A172 (cell line): ENCODE data around the gene SYNE3. TPM values are rescaled to one million over a fixed set of nuclear protein-coding genes. Genes with fewer than 3 reads are reported as not detected.
A peak's percentile ranks its signal among the peaks of the same experiment; 100 is the strongest.

Experiments used
- DNase-seq: peaks from one replicate; pipeline ENCODE4 v3.0.0-alpha.2; 2015; ENCODE audit warnings: low spot score
- total RNA-seq: library from RNA; depleted of rRNA; stranded (reverse); fragments of >200 nt; shearing (Covaris generic); gene quantifications from 2 replicates; pipeline ENCODE4 v1.2.3, GENCODE V29; 2014

Gene SYNE3
- total RNA-seq, 1 experiment from 2014 or later = 0.91 TPM

DNA sequence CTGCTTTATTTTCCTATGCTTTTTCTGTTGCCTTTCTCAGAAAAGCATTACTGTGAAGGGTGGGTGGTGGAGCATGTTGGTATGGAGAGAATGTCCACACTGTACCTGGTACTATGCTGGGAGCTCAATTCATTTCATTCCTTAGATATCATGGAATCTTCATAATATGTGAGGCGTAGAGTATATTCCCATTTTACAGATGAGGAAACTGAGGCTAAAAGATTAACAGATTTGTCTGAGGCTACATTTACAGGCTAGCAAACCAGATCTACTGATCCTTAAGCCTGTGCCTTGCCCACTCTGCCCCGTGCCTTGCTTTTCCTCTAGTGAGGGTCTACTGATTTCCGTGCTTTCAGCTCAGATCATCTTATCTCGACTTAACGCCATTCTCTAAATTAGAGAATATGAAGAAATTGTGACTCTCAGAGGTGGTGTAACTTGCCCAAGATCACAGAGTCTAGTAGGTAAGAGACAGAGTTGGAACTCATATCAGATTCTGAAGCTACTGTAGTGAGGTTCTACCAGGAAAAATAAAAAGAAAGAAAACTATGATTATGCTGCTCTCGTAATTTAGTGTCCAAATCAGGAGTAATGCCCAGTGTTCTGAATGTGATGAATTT, 23.9 kb upstream of the SYNE3 start:
- no peak for DNase-seq

DNA sequence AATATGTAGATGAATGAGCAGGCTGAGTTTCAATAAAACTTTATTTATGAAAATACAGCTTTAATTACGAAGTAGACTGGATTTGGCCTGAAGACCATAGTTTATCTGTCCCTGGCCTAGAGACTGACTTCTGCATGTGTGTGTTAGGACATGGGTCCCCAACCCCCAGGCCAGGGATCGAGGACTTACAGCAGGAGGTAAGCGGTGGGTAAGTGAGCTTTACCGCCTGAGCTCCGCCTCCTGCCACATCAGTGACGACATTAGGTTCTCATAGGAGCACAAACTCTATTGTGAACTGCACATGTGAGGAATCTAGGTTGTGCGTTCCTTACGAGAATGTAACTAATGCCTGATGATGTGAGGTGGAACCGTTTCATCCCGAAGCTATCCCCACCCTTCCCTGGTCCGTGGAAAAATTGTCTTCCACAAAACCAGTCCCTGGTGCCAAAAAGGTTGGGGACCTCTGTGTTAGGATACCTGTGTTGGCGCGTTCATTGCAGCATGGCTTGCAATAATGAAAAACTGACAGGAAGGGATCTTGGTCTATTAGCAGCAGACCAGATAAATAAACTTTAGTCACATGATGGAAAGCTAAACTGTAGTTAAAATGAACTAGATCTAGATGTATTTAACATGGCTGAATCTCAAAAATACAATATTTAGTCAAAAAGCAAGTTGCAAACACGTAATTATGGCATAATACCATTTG, 22.5 kb upstream of the SYNE3 start:
- no peak for DNase-seq

DNA sequence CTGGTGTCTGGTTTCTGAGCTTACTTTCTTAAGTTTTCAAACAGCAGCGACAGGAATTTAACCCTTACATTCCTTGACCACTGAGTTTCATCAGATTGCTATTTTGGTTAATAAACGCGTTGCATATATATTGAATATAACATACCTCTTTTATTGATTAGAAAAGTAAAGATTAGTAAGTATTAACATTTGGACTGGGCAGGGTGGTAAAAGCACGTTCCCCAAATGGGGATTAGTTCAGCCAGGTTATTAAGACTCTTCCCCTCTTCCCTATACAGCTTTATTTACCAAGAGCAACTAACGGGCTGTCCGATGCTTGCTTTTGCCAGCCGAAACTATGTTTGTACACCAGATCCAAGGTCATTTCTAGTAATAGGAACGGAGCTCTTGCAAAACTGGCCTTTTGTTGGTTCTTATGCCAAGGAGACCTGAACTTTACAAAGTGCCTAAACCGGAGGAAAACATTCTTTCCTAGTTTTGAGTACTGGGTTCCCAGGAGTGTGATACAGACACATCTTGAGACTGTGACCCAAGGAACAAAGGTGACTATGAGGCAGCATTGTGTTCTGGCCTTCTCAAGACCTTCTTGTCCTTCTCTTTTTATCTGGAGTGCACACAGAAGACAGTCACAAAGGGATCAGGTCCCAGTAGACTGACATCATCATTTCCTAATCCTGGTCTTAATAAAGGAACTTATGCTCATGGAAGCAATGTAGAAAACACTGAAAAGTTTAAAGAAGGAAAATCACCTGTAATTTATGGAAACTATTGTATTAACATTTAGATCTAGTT, 21.0 kb upstream of the SYNE3 start:
- no peak for DNase-seq

DNA sequence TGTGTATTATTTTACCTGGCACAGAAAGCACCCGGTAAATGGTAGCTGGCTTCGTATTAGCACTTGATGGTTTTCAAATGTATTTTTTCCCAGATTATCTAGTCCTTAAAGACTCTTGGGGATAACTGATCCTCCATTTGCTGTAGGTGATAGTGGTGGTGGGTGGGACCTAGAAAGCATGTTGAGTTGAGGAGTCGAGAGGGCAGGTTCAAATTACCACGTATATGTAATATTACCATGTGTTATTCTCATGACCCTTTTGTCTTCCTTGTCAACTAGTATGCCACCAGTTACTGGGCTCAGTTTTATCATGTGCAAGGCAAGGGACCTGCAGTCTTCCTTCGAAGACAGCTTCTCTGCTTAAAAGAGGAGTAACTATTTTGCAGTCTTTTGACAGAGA, 20.2 kb upstream of the SYNE3 start:
- no peak for DNase-seq

DNA sequence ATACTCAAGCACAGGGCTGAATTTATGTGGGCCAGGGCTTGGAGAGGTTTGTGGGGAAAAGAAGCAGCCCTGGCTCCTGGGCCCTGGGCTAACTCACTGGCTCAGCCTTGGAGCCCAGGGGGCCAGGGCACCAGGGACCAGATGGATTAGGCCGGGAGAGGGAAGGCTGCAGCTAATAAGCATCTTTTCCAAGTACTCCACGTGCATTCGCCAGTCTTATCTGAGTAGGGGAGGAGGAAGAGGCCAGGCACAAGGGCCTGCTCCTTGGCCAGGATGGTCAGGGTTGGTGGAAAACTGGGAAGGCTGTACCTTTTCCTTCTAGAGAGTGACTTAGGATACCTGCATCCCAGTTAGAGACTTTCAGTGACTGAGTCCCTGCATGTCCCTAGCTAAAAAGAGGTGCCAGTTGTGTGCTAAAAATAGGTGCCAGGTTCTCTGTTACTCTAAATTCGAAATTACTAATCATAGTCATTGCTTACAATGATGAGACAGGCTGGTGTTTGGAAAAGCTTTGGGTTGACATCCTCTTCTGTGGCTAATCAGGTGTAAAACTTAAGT, 19.7 kb upstream of the SYNE3 start:
- DNase-seq = no peak

DNA sequence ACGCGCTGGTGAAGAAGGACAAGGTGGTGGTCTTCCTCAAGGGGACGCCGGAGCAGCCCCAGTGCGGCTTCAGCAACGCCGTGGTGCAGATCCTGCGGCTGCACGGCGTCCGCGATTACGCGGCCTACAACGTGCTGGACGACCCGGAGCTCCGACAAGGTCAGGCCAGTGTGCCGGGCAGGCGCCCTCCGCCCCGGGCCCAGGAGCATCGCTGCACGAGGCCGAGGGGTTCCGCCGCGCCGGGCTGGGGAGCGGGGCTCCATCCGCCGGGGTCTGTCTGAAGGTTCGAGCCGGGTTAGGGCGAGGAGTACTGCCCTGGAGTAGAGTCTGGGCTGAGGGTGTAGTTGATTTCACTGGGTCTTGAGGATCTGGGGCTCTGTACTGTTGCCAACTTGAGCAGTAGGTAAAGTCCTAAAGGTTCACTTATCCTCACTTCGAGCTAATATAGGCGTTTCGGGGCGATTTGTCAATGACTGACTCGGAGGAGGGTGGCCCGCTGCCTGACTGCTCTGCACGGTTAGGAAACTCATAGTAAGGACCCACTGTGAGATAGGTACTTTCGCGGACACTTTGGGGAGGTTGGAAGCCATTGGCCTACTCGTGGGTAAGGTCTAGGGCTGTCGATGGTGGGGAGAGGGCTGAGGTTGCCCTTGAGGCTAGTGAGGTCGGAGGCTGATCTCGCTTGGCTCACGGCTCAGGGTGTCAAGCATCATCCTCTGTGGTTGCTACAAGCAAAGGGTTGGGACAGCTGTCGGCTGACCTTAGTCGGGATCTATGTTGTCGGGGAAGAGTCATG, 19.0 kb upstream of the SYNE3 start:
- no peak for DNase-seq

DNA sequence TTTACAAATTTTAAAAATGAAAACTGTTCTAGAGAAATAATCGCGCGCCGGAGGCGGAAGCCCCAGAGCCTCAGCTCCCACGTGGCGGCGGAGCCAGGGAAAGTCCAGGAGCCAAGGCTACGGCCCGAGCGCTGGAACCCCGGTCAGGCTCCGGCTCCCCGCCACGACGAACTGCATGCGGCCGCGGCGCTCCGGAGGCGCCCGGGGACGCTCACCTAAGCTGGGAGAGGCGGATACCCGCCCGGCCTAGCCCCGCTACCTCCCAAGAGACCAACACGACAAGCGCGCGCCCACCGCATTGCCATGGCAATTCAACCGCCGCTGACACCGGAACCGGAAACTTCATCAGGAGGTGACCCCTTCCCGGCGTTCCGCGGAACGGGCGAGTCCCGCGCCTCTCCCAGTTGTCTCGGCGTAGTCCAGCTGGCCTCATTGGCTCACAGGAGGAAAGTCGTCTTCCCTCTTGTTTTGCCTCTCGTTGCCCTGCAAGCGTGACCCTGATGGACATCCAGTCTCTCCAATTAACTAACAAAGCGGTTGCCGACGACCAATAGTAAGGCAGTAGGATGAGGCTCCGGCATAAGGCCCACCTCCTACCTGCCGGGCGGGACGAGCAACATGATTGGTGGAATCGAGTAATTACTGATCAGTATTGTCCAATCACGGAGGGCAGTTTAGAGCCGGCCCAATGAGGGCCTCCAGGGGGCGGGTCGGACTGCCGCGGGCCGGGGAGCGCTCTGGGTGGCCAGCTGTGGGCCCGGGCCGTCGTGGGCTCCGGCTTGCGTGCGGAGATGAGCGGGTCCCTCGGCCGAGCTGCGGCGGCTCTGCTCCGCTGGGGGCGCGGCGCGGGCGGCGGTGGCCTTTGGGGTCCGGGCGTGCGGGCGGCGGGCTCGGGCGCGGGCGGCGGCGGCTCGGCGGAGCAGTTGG, 18.1 kb upstream of the SYNE3 start, which contains the start of gene GLRX5:
Gene GLRX5, plus strand, starts transcription at position 752 of the 927 bp plus-strand sequence. Its CDS starts 40 bp downstream, at position 792.
- peak; percentile 97 for DNase-seq

DNA sequence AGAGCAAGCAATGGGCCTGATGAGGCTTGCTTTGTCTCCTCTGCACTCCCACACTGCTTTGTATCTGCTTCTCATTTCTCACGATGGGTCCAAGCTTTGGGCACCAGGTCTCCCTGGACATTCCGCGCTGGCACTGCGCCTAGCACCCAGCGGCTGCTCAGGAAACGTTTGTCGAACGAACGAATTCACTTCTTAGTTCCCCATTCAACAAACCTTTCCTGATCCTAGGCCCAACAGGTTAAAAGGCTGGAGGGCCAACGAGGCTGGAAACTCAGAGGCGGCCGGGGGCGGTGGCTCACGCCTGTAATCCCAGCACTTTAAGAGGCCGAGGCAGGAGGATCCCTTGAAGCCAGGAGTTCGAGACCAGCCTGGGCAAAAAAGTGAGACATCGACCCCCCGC, 17.4 kb upstream of the SYNE3 start:
- no peak for DNase-seq

DNA sequence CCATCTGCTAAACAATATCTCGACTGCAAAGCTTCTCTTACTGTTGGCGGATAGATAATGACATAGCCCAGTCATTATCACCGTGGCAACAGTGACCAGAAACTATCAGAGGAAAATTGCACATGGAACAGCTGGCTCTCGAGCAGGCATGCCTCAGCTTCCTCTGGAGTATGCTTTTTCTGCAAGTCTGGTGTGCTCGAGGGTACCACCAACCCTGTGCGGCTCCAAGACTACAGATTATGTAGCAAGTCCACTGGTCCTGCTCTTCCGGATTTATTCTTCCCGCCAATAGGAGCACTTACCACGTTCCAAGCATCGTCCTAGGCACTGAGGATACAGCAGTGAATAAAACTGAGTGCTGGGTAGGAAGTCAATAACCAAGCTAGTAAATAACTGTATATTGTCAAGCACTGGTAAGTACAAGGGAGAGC, 17.0 kb upstream of the SYNE3 start:
- DNase-seq = no peak

DNA sequence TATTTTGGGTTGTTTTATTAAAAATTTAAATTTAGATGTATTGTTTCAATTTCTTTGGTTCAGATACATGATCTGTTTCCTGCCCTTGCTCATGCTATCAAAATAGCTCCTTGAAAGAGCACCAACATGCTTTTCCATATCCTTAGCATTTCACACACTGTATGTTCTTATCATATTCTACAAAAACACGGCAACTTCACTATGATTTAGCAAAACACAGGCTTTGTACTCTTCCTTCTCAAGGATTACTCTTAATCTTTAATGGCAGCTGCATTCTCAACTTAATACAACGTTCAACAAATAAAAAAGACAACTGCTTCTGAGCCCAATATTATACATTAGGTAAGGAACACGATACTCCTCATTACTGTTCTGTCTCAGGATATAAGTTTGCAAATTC, 15.5 kb upstream of the SYNE3 start:
- DNase-seq = no peak

DNA sequence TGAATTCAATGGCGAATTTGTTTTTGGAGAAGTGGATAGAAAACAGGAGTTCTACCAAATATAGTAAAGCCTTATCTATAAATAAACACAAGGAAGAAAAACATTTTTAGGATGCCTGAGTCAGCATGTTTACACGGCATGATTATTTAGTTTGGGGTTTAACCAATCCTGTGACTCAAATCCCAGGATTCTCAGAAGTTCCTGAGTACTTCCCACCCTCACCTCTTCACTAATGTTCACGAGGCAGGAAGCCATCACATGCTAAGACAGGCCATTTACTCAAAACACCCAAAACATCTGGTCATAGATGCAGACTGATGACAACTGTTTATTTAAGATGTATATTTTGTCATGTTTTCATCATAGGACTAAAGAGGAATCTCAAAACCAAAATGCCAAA, 15.0 kb upstream of the SYNE3 start:
- peak; percentile 46 for DNase-seq

DNA sequence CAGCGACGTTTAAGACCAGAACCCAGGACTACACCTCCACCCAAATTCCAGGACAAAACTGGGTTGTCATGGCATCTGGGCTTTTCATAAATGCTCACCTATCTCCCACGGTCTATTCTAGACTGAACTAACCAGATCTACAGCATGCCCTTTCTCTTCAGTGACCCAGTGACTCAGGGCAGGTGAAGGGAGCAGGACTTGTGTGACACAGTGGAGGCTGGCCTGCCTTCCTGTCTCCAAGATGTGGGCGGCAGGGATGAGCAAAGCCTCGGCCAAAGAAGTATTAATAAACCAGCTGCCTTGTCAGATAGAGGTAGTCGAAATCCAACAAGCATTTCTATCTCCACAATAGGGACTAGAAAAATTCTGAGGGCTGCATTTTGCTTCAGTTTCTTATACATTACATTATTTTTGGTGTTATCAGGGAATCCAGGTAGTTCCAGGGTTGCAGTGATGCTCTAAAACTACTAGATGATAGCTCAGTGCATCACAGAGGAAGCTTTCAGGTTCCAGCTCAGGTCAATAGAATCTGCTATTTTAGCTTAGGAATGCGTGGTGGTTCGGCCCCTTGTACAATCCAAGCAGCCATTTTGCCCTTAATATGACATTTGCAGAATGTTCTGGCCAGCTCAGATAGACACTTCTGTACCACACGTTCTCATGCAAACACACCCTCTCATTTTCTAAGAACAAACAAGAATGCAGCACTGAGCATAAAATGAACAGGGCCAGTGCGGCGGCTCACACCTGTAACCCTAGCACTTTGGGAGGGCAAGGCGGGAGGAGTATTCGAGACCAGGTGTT, 14.2 kb upstream of the SYNE3 start:
- no peak for DNase-seq

DNA sequence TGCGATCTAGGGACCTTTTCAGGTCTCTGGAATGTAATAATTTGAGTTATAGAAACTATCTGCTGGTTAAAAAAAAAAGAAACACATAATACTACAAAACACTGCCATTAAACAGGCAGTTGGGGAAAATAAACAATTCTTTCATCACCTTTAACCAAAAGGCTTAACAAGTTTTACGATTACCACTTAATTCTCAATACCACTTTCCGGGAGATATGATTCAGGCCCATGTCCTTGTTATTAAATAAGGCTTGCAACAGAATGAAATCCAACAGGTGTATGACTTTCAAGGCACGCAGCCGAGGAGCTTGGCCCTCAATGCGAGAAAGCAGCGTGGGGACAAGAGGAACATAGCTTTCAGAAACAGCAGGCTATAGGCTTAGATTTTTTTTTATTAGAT, 12.8 kb upstream of the SYNE3 start:
- DNase-seq = no peak

DNA sequence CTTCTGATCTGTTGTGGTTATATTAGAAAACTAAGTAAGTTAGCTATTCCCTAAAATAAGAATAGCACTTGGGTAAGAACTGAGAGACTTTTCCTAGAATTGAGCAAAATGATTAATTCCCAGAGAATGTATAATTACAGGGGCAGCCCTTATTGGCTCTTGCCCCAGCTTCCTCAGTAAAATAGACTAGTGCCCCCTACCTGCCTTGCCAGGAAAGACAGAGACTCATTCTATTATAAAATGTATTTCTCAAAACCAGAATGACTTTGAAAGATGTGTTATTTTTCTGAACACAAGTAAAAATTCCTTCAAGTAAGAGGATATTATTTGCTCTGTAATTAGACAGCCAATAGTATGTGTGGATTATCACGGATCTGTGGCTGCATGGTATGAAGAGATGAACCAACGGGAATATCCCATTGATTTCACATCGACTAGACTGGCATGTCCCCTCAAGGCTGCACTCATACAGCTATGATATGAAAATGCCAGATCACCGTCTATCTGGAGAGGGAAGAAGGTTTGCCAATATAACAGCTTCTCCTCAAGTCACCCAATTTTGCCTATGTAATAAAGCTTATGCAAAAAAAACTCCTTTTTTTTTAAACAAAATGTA, 11.0 kb upstream of the SYNE3 start:
- DNase-seq = peak; percentile 41

DNA sequence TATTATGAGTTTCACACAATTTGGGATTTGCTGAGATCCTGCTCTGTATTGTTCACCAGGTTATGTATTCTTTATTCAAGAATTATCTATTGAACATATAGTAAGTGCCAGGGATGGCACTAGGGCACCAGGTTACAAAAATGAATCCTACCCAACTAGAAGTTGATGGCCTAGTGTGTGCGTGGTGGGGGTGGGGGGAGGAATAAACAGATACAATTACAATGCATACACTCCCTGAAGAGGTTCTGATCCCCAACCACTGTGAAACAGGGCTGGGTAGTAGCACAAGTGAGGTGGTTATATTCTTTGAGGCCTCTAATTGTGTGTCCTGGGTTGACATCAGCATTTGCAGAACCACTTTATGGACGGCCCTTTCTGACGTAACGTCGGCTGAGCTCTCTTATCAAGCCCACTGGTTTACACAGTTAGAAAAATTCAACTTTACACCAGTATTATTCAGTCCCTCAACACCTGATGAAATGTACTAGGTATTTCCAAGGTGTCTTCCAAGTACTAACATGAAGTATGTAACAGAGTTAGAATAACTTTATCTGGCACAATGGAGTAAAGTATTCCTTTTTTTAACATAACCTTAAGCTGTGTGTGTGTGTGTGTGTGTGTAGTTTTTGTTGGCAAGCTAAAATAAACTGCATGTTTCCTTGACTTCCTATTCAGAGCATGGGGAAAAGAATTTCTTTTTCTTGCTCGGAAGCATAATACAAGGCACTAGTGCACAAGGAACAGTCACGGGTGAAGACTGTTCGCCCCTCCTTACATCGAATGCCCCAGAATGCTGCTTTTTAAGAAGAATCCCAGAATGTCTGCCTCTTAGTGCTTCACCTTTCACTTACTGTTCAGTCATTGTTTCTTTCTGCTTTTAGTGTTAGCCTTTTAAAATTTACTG, 10.3 kb upstream of the SYNE3 start:
- no peak for DNase-seq

DNA sequence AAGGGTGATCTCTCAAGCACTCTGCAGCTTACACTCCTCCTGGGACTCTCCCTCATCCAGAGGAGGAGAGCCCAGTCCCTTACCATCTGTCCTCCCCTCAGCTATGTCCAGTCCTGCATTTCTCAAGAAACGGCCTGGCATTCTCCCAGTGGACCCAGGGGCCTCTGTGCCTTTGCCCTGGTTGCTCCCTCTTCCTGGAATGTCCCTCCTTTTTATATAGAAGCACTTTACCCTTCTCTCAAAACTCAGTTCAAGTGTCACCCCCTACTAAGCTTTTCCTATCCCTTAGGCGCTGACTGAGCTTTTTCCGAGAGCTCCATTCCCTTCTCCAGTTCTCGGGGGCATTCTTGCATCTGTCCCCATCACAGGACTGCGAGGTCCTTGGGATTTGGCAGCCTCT, 9.5 kb upstream of the SYNE3 start:
- DNase-seq = no peak

DNA sequence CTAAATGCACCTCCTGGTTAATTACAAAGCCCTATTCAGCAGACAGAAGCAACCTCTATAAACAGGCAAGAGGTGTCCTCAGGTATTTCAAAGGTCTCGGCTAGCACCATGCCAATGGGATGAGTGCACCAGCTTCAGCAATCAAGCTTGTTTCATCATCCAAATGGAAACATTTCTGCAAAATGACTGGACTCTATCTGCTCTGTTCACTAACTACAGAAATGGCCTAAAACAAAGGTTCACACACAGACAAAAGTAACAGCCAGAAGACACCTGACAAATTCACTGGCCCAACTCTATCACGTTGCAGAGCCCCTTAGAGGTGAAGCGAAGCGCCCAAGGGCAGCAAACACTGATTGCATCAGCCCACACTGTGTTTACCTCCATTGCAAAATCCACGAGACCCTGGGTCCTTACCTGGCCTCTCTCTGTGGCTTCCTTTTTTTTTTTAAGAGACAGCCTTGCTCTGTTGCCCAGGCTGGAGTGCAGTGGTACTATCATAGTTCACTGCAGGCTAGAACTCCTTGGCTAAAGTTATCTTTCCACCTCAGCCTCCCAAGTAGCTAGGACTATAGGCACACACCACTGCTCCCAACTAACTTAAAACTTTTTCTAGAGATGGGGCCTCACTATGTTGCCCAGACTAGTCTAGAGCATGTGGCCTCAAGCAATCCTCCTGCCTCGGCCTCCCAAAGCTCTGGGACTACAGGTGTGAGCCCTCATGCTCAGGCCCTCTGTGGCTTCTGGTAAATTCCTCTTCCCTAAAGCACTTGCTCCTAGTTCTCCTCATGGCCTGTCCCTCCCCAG, 8.5 kb upstream of the SYNE3 start:
- no peak for DNase-seq
